MM.1S (cell line): ENCODE data around the gene ATE1.

Experiments
- DNase-seq: peaks from one replicate; pipeline ENCODE4 v3.0.0-alpha.2; 2015
- H2AFZ ChIP-seq: fragments of 300-600 bp; sonication (generic); 2 replicates; pipeline ENCODE4 v1.6.0; 2016; ENCODE audit warnings: antibody characterized with exemption, low read length
- H3F3A ChIP-seq: fragments of 300-600 bp; sonication (generic); 2 replicates; pipeline ENCODE4 v1.6.1; 2016; ENCODE audit warnings: mild to moderate bottlenecking, antibody characterized with exemption, low read length, moderate library complexity, mixed read lengths; ENCODE audit not compliant: insufficient read depth
- H3K27ac ChIP-seq: fragments of 300-600 bp; sonication (generic); 2 replicates; pipeline ENCODE4 v1.5.1; 2016; ENCODE audit warnings: mild to moderate bottlenecking, low read length
- H3K27me3 ChIP-seq: fragments of 300-600 bp; sonication (generic); replicated peaks from 2 replicates; pipeline ENCODE4 v1.6.0; 2016; ENCODE audit warnings: low read length; ENCODE audit not compliant: insufficient read depth
- H3K36me3 ChIP-seq: fragments of 300-600 bp; sonication (generic); replicated peaks from 2 replicates; pipeline ENCODE4 v1.6.1; 2016; ENCODE audit warnings: mild to moderate bottlenecking, low read length, mixed read lengths; ENCODE audit not compliant: insufficient read depth
- H3K4me1 ChIP-seq: fragments of 300-600 bp; sonication (generic); 2 replicates; pipeline ENCODE4 v1.6.1; 2016; ENCODE audit warnings: low read length, mixed read lengths
- H3K4me2 ChIP-seq: fragments of 300-600 bp; sonication (generic); 2 replicates; pipeline ENCODE4 v1.6.0; 2016; ENCODE audit warnings: low read depth, low read length
- H3K4me3 ChIP-seq: fragments of 300-600 bp; sonication (generic); 2 replicates; pipeline ENCODE4 v1.5.1; 2016; ENCODE audit warnings: low read length, mixed read lengths
- H3K79me2 ChIP-seq: fragments of 300-600 bp; sonication (generic); 2 replicates; pipeline ENCODE4 v1.6.1; 2016; ENCODE audit warnings: mixed run types, low read length, mixed read lengths
- H3K9ac ChIP-seq: fragments of 300-600 bp; sonication (generic); 2 replicates; pipeline ENCODE4 v1.6.1; 2016; ENCODE audit warnings: low read length, mixed read lengths
- H3K9me2 ChIP-seq: fragments of 300-600 bp; sonication (generic); replicated peaks from 2 replicates; pipeline ENCODE4 v1.6.1; 2016; ENCODE audit warnings: mild to moderate bottlenecking, low read length, mixed read lengths; ENCODE audit not compliant: insufficient read depth
- H3K9me3 ChIP-seq: fragments of 300-600 bp; sonication (generic); replicated peaks from 2 replicates; pipeline ENCODE4 v1.6.1; 2016; ENCODE audit warnings: mild to moderate bottlenecking, low read length, mixed read lengths; ENCODE audit not compliant: insufficient read depth
- H4K20me1 ChIP-seq: fragments of 300-600 bp; sonication (generic); 2 replicates; pipeline ENCODE4 v1.6.1; 2016; ENCODE audit warnings: mild to moderate bottlenecking, low read length, moderate library complexity, mixed read lengths; ENCODE audit not compliant: insufficient read depth
- EZH2 ChIP-seq: fragments of 300-600 bp; sonication (generic); optimal IDR thresholded peaks from 2 replicates; pipeline ENCODE3; 2017; ENCODE audit warnings: low read depth, mild to moderate bottlenecking, antibody characterized with exemption, low read length, mixed read lengths
- EZH2phosphoT487 ChIP-seq: fragments of 300-600 bp; sonication (generic); IDR thresholded peaks from 2 replicates; pipeline ENCODE4 v1.6.1; 2018; ENCODE audit warnings: antibody characterized with exemption, low read length
- TF ChIP-seq, protein P1 (sequence below): fragments of 300-600 bp; sonication (generic); IDR thresholded peaks from 2 replicates; pipeline ENCODE4 v1.5.1; 2016; ENCODE audit warnings: antibody characterized with exemption, low read length, mixed read lengths

The ATE1 gene

DNA sequence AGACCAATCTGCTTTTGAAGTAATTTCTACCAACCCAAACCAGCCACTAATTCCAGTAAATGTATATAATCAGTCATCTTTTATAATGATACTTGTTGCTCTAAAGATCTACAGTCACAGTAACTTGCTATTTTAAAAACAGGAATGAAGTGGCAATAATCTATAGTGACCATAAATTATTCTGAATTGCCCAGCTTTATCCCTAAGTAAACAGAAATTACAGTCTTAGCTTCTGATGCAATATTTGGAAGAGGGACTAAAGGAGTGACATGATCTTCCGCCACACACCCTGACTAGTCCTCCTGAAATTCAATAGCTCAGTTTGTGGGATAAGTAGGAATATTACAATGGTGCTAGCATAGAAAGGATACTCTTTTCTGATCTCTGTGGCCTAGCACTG is 96.1 kb downstream of the ATE1 start:
- no peaks in the 10 kb centered on the region for H3K9me2 ChIP-seq
- no peak overlapping the region for H3K4me3 ChIP-seq
- H3K36me3 ChIP-seq: no peaks in the 10 kb centered on the region

DNA sequence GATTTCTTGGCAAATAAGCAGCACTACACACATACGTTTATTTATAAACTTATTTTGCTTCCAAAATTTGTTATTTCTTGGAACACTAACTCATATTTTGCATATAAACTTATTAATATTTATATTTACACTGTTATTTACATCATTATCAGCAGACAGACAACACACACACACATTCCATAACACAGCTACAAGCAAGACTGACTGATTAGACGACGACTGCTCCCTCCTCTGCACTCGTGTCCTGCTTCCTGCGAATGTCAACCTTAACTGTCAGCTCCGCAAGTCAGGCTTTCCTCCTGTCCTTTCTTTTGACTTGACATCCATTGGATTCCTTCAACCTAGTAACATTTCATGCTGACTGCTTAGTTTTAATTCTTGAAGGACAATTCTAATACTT is 96.6 kb downstream of the ATE1 start:
- H3K27ac ChIP-seq: no peak overlapping the region
- no peak overlapping the region for H3K9ac ChIP-seq
- no peaks in the 10 kb centered on the region for H3K9me3 ChIP-seq
- no peaks in the 10 kb centered on the region for H3K79me2 ChIP-seq
- no peak overlapping the region for H3K4me3 ChIP-seq
- H4K20me1 ChIP-seq: no peaks in the 10 kb centered on the region
- H3K4me2 ChIP-seq: no peak overlapping the region
- H3K36me3 ChIP-seq: no peaks in the 10 kb centered on the region
- H2AFZ ChIP-seq: no peak overlapping the region
- H3F3A ChIP-seq: no peaks in the 10 kb centered on the region
- DNase-seq: no peak
- no peaks in the 10 kb centered on the region for H3K4me1 ChIP-seq
- H3K9me2 ChIP-seq: no peaks in the 10 kb centered on the region
- H3K27me3 ChIP-seq: no peaks in the 10 kb centered on the region
- TF ChIP-seq EZH2phosphoT487: no peak
- no peak for TF ChIP-seq EZH2
- TF ChIP-seq, protein P1, sequence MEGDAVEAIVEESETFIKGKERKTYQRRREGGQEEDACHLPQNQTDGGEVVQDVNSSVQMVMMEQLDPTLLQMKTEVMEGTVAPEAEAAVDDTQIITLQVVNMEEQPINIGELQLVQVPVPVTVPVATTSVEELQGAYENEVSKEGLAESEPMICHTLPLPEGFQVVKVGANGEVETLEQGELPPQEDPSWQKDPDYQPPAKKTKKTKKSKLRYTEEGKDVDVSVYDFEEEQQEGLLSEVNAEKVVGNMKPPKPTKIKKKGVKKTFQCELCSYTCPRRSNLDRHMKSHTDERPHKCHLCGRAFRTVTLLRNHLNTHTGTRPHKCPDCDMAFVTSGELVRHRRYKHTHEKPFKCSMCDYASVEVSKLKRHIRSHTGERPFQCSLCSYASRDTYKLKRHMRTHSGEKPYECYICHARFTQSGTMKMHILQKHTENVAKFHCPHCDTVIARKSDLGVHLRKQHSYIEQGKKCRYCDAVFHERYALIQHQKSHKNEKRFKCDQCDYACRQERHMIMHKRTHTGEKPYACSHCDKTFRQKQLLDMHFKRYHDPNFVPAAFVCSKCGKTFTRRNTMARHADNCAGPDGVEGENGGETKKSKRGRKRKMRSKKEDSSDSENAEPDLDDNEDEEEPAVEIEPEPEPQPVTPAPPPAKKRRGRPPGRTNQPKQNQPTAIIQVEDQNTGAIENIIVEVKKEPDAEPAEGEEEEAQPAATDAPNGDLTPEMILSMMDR: no peak

More for the DNA sequence above, 96.1 kb downstream of the ATE1 start:
- Histone ChIP-seq H3K4me2 (no peak overlapping the region), H2AFZ (no peak overlapping the region), H3K9me3 (no peaks in the 10 kb centered on the region), H3K9ac (no peak overlapping the region), H3K27me3 (no peaks in the 10 kb centered on the region), H3K79me2 (no peaks in the 10 kb centered on the region), H3F3A (no peaks in the 10 kb centered on the region), H3K27ac (no peak overlapping the region), H3K4me1 (no peaks in the 10 kb centered on the region), H4K20me1 (no peaks in the 10 kb centered on the region)
- no peak for DNase-seq
- TF ChIP-seq, protein P1: no peak
- TF ChIP-seq EZH2 (no peak), EZH2phosphoT487 (no peak)

DNA sequence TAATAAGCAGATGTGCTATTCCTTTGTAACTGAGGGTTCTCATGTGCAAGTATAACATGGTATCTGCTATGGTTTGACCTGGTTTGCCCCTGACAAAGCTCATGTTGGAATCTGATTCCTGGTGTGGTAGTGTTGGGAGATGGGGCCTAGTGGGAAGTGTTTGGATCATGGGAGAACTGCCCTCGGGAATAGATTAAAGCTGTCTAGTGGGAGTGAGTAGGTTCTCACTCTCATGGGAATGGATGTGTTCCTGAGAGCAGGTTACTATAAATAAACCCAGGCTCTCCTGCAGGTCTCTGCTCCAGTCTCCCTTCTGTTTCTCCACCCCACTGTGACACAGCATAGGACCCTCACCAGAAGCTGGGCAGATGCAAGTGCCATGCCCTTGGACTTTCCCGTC is 97.7 kb downstream of the ATE1 start:
- Histone ChIP-seq H3K4me3 (no peak overlapping the region), H3K9me2 (no peaks in the 10 kb centered on the region), H3K4me2 (no peak overlapping the region), H3K27ac (no peak overlapping the region), H3F3A (no peaks in the 10 kb centered on the region), H3K4me1 (no peaks in the 10 kb centered on the region), H4K20me1 (no peaks in the 10 kb centered on the region), H3K36me3 (no peaks in the 10 kb centered on the region), H3K27me3 (no peaks in the 10 kb centered on the region), H3K9ac (no peak overlapping the region), H2AFZ (no peak overlapping the region), H3K79me2 (no peaks in the 10 kb centered on the region), H3K9me3 (no peaks in the 10 kb centered on the region)
- DNase-seq: no peak
- TF ChIP-seq EZH2phosphoT487: no peak
- TF ChIP-seq EZH2: no peak
- TF ChIP-seq, protein P1: no peak
